Activated CD8-positive, alpha-beta memory T cell treated with anti-CD3 and anti-CD28 coated beads, Interleukin-2, amount 10 ng/mL, durations not matched to agents 7 days and 5 days (primary cell): Measurements from ENCODE around the gene ANK3. TPM values are rescaled to one million over a fixed set of nuclear protein-coding genes. Genes with fewer than 3 reads are reported as not detected.
A peak's percentile ranks its signal among the peaks of the same experiment; 100 is the strongest.

Source experiments
- ATAC-seq: fragments of 150-1000 bp; cut with Tn5 transposase; one replicate; pipeline ENCODE4 v1.10.0; 2021; ENCODE audit warnings: moderate library complexity
- CTCF ChIA-PET: fragments of 350-600 bp; sonication (Branson Sonifier 250); formaldehyde crosslinking; loops from one replicate; lab custom pipeline; 2021; ENCODE audit warnings: antibody characterized with exemption; lab: Charles Lee
- DNase-seq: peaks from one replicate; pipeline ENCODE4 v3.0.0-alpha.2; 2020
- H3K27ac Mint-ChIP-seq: one replicate; pipeline ENCODE4 v1.8.0; 2021; ENCODE audit warnings: mild to moderate bottlenecking, mixed read lengths
- H3K27me3 Mint-ChIP-seq: one replicate; pipeline ENCODE4 v1.8.0; 2021; ENCODE audit warnings: mixed read lengths
- H3K36me3 Mint-ChIP-seq: one replicate; pipeline ENCODE4 v1.8.0; 2021; ENCODE audit warnings: mild to moderate bottlenecking, mixed read lengths
- H3K4me1 Mint-ChIP-seq: one replicate; pipeline ENCODE4 v1.8.0; 2021; ENCODE audit warnings: mixed read lengths
- H3K4me3 Mint-ChIP-seq: one replicate; pipeline ENCODE4 v1.8.0; 2021; ENCODE audit warnings: mild to moderate bottlenecking, moderate library complexity, mixed read lengths
- H3K9me3 Mint-ChIP-seq: one replicate; pipeline ENCODE4 v1.8.0; 2022; ENCODE audit warnings: low read depth, mixed read lengths
- total RNA-seq, 2 experiments: library from RNA; stranded (reverse); gene quantifications; one replicate each; pipeline ENCODE4 v1.2.3, GENCODE V29; 2021

The ANK3 gene
- total RNA-seq, 2 experiments from 2014 or later = 2.9 to 10.6 TPM

- peaks cover 12% of the 10 kb centered on the region for H3K27me3 Mint-ChIP-seq
- ATAC-seq (no peak), DNase-seq (no peak)
- H3K4me3 Mint-ChIP-seq = no peak overlapping the region
- H3K9me3 Mint-ChIP-seq = no peaks in the 10 kb centered on the region
- CTCF ChIA-PET = no interaction called here
- no peak overlapping the region for H3K27ac Mint-ChIP-seq
- H3K36me3 Mint-ChIP-seq = no peaks in the 10 kb centered on the region
- no peaks in the 10 kb centered on the region for H3K4me1 Mint-ChIP-seq
These were observed 109.2 kb downstream of the ANK3 start for GRCh38 chr10:60280475-60280874.

GRCh38 chr10:60277656-60278055 is 112.0 kb downstream of the ANK3 start:
- Mint-ChIP-seq H3K4me1 (no peaks in the 10 kb centered on the region), H3K27ac (no peak overlapping the region)
- CTCF ChIA-PET = no interaction called here

GRCh38 chr10:60276232-60276631 is 113.4 kb downstream of the ANK3 start:
- no peaks in the 10 kb centered on the region for H3K4me1 Mint-ChIP-seq
- ATAC-seq (no peak), DNase-seq (no peak)
- H3K36me3 Mint-ChIP-seq = no peaks in the 10 kb centered on the region
- CTCF ChIA-PET = no interaction called here
- no peaks in the 10 kb centered on the region for H3K27me3 Mint-ChIP-seq
- H3K4me3 Mint-ChIP-seq = no peak overlapping the region
- no peaks in the 10 kb centered on the region for H3K9me3 Mint-ChIP-seq
- no peak overlapping the region for H3K27ac Mint-ChIP-seq

More at GRCh38 chr10:60277656-60278055, 112.0 kb downstream of the ANK3 start:
- no peaks in the 10 kb centered on the region for H3K9me3 Mint-ChIP-seq
- DNase-seq (no peak), ATAC-seq (no peak)
- no peak overlapping the region for H3K4me3 Mint-ChIP-seq
- no peaks in the 10 kb centered on the region for H3K36me3 Mint-ChIP-seq
- H3K27me3 Mint-ChIP-seq = peaks cover 7% of the 10 kb centered on the region

- DNase-seq (no peak), ATAC-seq (no peak)
- Mint-ChIP-seq H3K27ac (no peak overlapping the region), H3K27me3 (no peaks in the 10 kb centered on the region), H3K36me3 (no peaks in the 10 kb centered on the region), H3K9me3 (no peaks in the 10 kb centered on the region), H3K4me1 (no peaks in the 10 kb centered on the region), H3K4me3 (no peak overlapping the region)
- CTCF ChIA-PET = no interaction called here
These were observed 118.2 kb downstream of the ANK3 start for GRCh38 chr10:60271319-60272040.

- Mint-ChIP-seq H3K36me3 (no peaks in the 10 kb centered on the region), H3K4me1 (no peaks in the 10 kb centered on the region), H3K9me3 (no peaks in the 10 kb centered on the region), H3K27me3 (peaks cover 4% of the 10 kb centered on the region), H3K4me3 (no peak overlapping the region), H3K27ac (no peak overlapping the region)
- ATAC-seq (no peak), DNase-seq (no peak)
- CTCF ChIA-PET = no interaction called here
These were observed 119.2 kb downstream of the ANK3 start for GRCh38 chr10:60270426-60270825.

GRCh38 chr10:60267802-60268201 is 121.9 kb downstream of the ANK3 start:
- H3K27me3 Mint-ChIP-seq = peaks cover 8% of the 10 kb centered on the region
- no peak overlapping the region for H3K27ac Mint-ChIP-seq
- H3K4me1 Mint-ChIP-seq = no peaks in the 10 kb centered on the region
- no peak for DNase-seq
- no peak overlapping the region for H3K4me3 Mint-ChIP-seq
- H3K9me3 Mint-ChIP-seq = no peaks in the 10 kb centered on the region
- no peaks in the 10 kb centered on the region for H3K36me3 Mint-ChIP-seq
- ATAC-seq = no peak
- CTCF ChIA-PET = no interaction called here

GRCh38 chr10:60266513-60266912 is 123.2 kb downstream of the ANK3 start:
- ATAC-seq (no peak), DNase-seq (no peak)
- Mint-ChIP-seq H3K36me3 (no peaks in the 10 kb centered on the region), H3K27me3 (peaks cover 8% of the 10 kb centered on the region), H3K4me1 (no peaks in the 10 kb centered on the region), H3K9me3 (no peaks in the 10 kb centered on the region), H3K4me3 (no peak overlapping the region), H3K27ac (no peak overlapping the region)
- CTCF ChIA-PET = no interaction called here

GRCh38 chr10:60262647-60263126 is 127.0 kb downstream of the ANK3 start:
- H3K36me3 Mint-ChIP-seq = no peaks in the 10 kb centered on the region
- no peak overlapping the region for H3K4me3 Mint-ChIP-seq
- ATAC-seq = no peak
- peaks cover 6% of the 10 kb centered on the region for H3K4me1 Mint-ChIP-seq
- no peak overlapping the region for H3K27ac Mint-ChIP-seq
- CTCF ChIA-PET = no interaction called here
- peaks cover 8% of the 10 kb centered on the region for H3K27me3 Mint-ChIP-seq
- no peaks in the 10 kb centered on the region for H3K9me3 Mint-ChIP-seq
- no peak for DNase-seq

GRCh38 chr10:60260321-60260720 is 129.4 kb downstream of the ANK3 start:
- CTCF ChIA-PET = interaction anchor here (0.8 kb wide), 1 partner anchor 22 kb away, joined by 3 read pairs; no protein-coding TSS in a partner anchor
- Mint-ChIP-seq H3K4me3 (no peak overlapping the region), H3K4me1 (peaks cover 6% of the 10 kb centered on the region), H3K36me3 (no peaks in the 10 kb centered on the region), H3K27me3 (peaks cover 3% of the 10 kb centered on the region), H3K27ac (no peak overlapping the region), H3K9me3 (no peaks in the 10 kb centered on the region)
- DNase-seq (no peak), ATAC-seq (peak; percentile 23)

GRCh38 chr10:60258429-60258797 is 131.3 kb downstream of the ANK3 start:
- no peak for ATAC-seq
- CTCF ChIA-PET = no interaction called here
- Mint-ChIP-seq H3K4me1 (peaks cover 6% of the 10 kb centered on the region), H3K27ac (no peak overlapping the region), H3K36me3 (no peaks in the 10 kb centered on the region), H3K4me3 (no peak overlapping the region), H3K27me3 (no peaks in the 10 kb centered on the region), H3K9me3 (no peaks in the 10 kb centered on the region)
- DNase-seq = no peak

GRCh38 chr10:60257767-60258428 is 131.8 kb downstream of the ANK3 start:
- Mint-ChIP-seq H3K27ac (no peak overlapping the region), H3K36me3 (no peaks in the 10 kb centered on the region), H3K4me3 (no peak overlapping the region), H3K4me1 (peaks cover 6% of the 10 kb centered on the region), H3K9me3 (no peaks in the 10 kb centered on the region), H3K27me3 (no peaks in the 10 kb centered on the region)
- CTCF ChIA-PET = no interaction called here
- DNase-seq (no peak), ATAC-seq (no peak)

- Mint-ChIP-seq H3K9me3 (no peaks in the 10 kb centered on the region), H3K4me3 (no peak overlapping the region), H3K36me3 (no peaks in the 10 kb centered on the region), H3K27me3 (no peaks in the 10 kb centered on the region), H3K4me1 (no peaks in the 10 kb centered on the region), H3K27ac (no peak overlapping the region)
- CTCF ChIA-PET = no interaction called here
- no peak for DNase-seq
- no peak for ATAC-seq
These were observed 134.9 kb downstream of the ANK3 start for GRCh38 chr10:60254776-60255175.

GRCh38 chr10:60253484-60253883 is 136.2 kb downstream of the ANK3 start:
- H3K9me3 Mint-ChIP-seq = no peaks in the 10 kb centered on the region
- H3K36me3 Mint-ChIP-seq = no peaks in the 10 kb centered on the region
- H3K27ac Mint-ChIP-seq = no peak overlapping the region
- H3K4me1 Mint-ChIP-seq = no peaks in the 10 kb centered on the region
- H3K4me3 Mint-ChIP-seq = no peak overlapping the region
- DNase-seq = no peak
- CTCF ChIA-PET = no interaction called here
- peaks cover 2% of the 10 kb centered on the region for H3K27me3 Mint-ChIP-seq
- ATAC-seq = no peak

GRCh38 chr10:60252688-60253087 is 137.0 kb downstream of the ANK3 start:
- H3K27ac Mint-ChIP-seq = no peak overlapping the region
- H3K9me3 Mint-ChIP-seq = no peaks in the 10 kb centered on the region
- no peaks in the 10 kb centered on the region for H3K4me1 Mint-ChIP-seq
- CTCF ChIA-PET = no interaction called here
- DNase-seq (no peak), ATAC-seq (no peak)
- peaks cover 2% of the 10 kb centered on the region for H3K27me3 Mint-ChIP-seq
- H3K4me3 Mint-ChIP-seq = no peak overlapping the region
- no peaks in the 10 kb centered on the region for H3K36me3 Mint-ChIP-seq
